NCI-H2107 treated with DMSO at 0.1 percent for 48 hours (cell line): ENCODE measurements around the gene ASB8.
"Not testable (repeated sequence)": the region's sequence is repeated elsewhere in the genome, so short reads cannot be mapped to it uniquely, and the experiment has no call there.

ENCODE experiments used
- DNase-seq: peaks from one replicate; lab custom pipeline; 2025; ENCODE audit not compliant: unreplicated experiment; lab: John Stamatoyannopoulos, UW

Gene ASB8

DNA sequence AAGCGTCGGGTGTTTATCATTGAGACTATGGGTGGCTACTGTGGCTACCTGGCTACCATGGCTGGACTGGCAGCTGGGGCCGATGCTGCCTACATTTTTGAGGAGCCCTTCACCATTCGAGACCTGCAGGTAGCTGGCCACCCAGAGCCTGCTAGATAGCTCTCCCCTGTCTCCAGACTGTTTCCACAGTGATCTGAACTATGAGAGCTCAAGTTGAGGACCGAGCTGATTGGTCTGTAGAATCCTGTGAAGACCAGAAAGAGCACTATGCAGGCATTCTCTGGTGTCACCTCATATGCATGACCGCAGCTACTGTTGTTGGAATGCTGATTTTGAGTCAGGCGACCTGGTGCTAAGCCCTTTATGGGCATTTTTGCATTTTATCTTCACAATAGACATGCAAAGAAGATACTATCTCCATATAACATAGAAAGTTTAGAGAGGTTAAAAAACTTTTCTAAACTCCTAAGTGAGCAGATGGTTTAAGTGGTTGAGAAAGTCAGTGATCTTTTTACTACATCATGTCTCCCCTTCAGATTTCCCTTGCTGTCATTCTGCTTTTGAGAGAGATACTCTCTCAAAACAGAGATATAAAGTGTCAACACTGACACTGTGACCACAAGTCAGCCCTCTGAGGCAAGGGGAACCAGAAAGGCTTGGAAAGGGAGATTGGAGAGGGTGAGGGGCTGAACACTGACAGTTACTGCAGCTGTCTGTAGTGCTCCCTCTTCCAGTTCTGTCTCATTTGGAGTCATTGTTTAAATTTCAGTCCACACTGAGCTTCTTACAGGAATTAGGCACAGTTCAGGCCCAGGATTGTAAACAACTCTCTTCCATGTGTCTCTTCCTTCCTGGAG, 14.3 kb downstream of the ASB8 start:
- DNase-seq: no peak

- DNase-seq: no peak
Observed at GRCh38 chr12:48135027-48135426, 22.3 kb downstream of the ASB8 start.

DNA sequence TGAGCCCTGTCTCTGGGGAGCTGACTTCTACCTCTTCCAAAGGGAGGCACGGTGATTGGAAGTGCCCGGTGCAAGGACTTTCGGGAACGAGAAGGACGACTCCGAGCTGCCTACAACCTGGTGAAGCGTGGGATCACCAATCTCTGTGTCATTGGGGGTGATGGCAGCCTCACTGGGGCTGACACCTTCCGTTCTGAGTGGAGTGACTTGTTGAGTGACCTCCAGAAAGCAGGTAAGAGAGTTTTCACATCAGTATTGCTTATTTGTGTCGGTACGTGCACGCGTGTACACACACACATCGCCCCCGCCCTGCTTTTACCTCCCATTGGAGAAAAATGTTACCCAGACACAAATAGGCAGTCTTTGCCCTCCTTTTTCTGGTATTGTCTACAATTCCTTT, 24.5 kb downstream of the ASB8 start:
- no peak for DNase-seq

- DNase-seq: no peak
Observed at GRCh38 chr12:48131517-48131916, 25.8 kb downstream of the ASB8 start.

- no peak for DNase-seq
Observed at GRCh38 chr12:48129376-48129775, 27.9 kb downstream of the ASB8 start.

GRCh38 chr12:48128800-48129199, 28.5 kb downstream of the ASB8 start:
- DNase-seq: no peak

- no peak for DNase-seq
Observed at GRCh38 chr12:48126953-48127630, 30.2 kb downstream of the ASB8 start.

DNA sequence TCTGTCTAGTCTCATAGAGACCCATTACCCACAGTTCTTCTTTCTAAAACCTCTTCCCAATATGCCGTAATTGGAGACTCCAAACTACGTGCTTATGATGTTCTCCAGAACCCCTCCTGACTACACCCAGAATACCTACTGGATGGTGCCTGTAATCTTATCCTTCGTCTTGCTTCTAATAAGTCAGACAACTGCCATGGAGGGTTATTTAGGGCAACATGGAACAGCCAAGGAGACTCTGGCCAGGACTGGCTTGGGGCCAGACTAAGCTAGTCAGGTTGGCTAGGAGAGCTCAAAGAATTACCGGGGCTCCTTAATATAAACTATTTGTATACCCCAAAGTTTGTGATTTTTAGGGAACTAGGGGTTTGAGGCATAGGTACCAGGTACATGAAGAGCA, 31.3 kb downstream of the ASB8 start:
- DNase-seq: no peak

DNA sequence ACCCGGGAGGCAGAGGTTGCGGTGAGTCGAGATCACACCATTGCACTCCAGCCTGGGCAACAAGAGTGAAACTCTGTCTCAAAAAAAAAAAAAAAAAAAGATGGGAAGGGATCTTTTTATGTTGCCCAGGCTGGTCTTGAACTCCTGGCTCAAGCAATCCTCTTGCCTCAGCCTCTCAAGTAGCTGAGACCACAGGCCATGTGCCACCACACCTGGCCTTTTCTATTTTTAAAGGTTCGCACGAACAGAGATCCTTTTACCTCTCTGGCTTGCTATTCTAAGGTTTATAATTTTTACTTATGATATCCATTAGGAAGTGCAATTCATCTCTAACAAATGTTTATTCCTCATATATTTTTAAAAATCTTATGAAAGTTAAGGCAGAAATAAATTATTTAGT, 31.8 kb downstream of the ASB8 start:
- DNase-seq: not testable (repeated sequence)

GRCh38 chr12:48123169-48123568, 34.1 kb downstream of the ASB8 start:
- DNase-seq: no peak

- DNase-seq: no peak
Observed at GRCh38 chr12:48122065-48122834, 35.1 kb downstream of the ASB8 start.

DNA sequence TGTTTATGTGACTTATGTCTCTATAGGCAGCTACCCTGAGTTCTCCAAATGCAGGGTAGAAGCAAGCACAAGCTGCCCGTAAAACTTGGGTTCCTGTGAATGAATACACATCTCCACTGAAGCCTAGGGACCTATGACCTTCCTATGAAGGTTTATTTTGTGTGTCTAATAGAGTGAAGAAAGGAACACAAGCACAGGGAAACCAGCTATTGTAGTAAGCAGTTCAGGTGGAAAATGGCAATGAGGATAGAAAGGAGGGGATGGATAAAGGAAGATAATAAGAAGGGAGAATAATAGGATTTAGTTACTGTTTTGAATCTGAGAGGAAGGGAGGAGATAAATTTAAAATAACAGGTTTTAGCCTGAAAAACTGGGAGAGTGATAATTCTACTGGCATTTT, 35.8 kb downstream of the ASB8 start:
- no peak for DNase-seq

DNA sequence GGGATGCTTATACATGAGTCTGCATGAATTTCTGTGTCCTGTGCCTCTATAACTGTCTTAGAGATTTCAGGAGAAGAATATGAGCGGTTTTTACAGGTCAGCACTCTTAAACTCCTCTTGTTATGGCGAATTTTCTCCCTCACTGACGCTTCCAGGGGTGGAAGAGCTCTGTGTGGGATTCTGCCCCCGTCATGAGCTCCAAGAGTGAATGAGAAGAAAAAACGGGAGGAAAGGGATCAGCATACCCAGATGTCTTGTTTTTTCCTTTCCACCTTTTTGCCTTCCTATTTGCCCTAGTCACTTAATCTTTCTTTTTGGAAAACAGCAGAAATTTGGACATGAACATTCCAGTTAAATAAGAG, 37.5 kb downstream of the ASB8 start:
- no peak for DNase-seq

DNA sequence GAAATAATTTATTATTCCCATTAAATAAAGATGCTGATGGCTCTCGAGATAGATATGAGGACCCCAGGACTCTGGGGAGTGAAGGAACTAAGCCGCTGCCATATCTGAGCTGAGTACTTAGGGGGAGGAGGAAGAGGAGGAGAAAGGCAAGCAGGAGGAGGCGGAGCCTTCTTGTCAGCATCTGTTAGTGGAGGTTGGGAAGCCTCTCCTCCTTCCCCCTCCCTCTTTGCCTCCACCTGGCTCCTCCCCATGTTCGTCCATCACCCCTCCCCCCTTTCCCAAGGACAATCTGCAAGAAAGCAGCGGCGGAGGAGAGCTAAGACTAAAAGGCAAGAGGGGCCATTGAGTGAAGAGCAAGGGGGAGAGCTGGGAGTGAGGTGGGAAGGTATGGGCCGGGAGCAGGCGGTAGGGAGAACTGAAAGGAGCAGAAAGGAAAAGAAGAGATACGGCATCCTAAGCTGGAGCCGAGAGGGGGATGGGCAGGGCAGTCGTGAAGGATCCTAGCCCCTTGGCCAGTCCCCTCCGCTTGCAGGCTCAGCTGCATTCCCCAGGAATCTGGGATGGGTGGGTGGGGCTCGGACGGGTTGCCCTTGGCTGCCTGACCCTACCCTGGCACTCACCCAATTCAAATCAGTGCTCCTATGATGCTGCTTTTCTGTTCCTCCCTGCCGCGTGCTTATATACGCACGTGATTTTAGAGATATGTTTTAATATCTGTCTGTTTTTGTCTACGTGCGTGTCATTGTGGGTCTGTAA, 38.1 kb downstream of the ASB8 start, which contains the start of gene PFKM:
TSS of gene PFKM (plus strand) at position 287 of the 756 bp plus-strand sequence. CDS start 3,411 bp downstream, outside the sequence.
- peak; percentile 91 for DNase-seq

DNA sequence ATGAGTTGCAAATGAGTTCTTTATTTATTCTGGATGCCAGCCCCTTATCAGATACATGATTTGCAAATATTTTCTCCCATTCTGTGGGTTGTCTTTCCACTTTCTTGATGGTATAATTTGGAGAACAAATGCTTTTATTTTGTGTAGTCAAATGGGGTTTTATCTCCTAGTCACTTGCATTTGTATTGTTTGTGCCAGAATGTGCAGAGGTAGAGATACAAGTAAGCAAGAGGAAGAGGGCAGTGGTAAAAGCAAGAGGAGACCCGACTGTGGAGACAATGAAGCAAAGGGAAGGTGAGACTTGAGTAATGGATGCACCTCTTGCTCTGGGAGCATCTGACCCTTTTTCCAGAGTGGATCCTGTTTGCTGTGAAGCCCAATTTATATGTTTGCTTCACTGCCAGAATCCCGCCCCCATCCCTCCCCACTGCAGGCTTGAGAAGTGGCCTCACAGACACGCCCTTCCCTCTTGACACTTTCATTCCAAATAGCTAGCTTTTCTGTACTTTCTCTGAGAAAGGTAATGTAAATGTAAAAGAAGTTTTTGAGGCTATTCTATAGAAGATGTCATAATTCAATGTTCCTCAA, 38.9 kb downstream of the ASB8 start:
- no peak for DNase-seq

- DNase-seq: no peak
Observed at GRCh38 chr12:48115957-48116356, 41.4 kb downstream of the ASB8 start.

DNA sequence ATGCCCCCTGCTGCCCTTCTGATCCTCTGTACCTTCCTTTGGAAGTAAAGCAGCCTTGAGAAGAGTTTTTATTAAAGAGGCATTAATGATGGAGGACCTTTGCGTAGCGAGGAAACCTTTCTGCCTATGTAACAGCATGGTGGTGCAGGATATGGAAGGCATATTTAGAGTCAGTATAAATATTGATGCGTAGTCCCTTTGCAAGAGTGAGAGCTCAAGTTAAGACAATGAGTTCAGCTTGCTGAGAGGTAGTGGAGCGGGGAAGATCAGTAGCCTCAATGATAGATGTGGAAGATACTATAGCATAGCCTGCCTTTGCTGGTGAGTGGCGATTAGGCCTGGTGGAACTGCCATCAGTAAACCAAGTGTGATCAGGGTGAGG, 46.0 kb downstream of the ASB8 start:
- DNase-seq: not testable (repeated sequence)

- no peak for DNase-seq
Observed at GRCh38 chr12:48110691-48111311, 46.5 kb downstream of the ASB8 start.

- DNase-seq: no peak
Observed at GRCh38 chr12:48109424-48109823, 47.9 kb downstream of the ASB8 start.
